ENCODE measurements around the gene NTM. TPM values are rescaled to one million over a fixed set of nuclear protein-coding genes. Genes with fewer than 3 reads are reported as not detected.

The NTM gene
- total and polyA plus RNA-seq, 2 donors from 2014 or later: 0.92 to 10.3 TPM

DNA sequence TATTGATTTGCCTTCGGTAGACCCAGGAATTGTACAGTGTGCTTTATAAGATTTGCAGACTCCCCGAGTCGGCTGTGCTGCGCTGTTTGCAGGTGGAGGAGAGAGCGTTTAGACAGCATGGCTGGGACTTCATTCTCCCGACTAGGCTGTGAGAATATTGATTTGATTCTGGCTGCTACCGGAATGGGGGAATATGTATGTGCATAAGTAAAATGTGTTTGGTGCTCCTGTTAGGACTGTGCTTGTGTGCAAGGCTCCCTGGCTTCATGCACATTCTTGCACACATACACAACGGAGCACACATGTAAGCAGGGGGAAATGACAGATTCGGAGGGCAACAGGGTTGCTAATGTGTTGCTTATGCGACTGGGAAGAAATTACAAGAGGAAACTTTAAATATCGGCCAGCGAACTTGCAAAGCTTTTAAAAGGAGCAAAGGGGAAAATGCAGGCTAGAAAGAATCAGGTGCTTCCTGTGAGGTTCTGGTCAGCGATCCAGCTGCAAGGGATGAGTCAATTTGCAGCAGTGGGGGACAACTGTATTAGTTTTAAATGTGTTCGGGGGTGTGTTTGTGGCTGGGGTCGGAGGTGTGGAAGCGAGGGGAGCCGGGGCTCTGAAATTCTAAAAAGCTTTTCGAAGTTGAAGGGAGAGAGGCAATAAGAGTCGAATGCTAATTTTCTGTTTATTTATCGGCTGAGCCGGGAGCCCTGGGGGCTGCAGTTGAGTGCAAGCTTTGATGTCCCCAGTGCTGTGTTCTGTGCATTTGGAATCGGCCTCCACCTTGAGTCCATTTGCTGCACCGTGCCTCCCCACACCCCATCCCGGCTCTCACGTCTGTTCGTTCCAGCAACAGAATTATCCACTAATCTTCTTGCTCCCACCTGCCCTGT is 731 bp downstream of the NTM start:
- Histone ChIP-seq H3K27ac (ENCODE audit: low read depth in 2 of 2, low read length in 2 of 2) (no peak overlapping the region), H3K9ac (ENCODE audit: low read length in 3 of 3) (no peak overlapping the region), H3K36me3 (ENCODE audit: control insufficient read depth in 2 of 3, insufficient read depth in 3 of 3, low read length in 3 of 3) (no peaks in the 10 kb centered on the region), H3K9me3 (ENCODE audit: control insufficient read depth in 2 of 3, insufficient read depth in 1 of 3, low read length in 3 of 3) (no peaks in the 10 kb centered on the region), H3K4me3 (ENCODE audit: low read length in 3 of 3) (peak overlapping the region in 1 of 3 donors; percentile 11), H3K4me1 (ENCODE audit: control insufficient read depth in 2 of 3, insufficient read depth in 2 of 3, low read depth in 1 of 3, low read length in 3 of 3) (no peaks in the 10 kb centered on the region), H3K27me3 (ENCODE audit: control insufficient read depth, insufficient read depth, low read length) (peaks cover 7% of the 10 kb centered on the region)
- intact Hi-C loops (cut with DNase I): no loop called here
- TF ChIP-seq, protein P1, sequence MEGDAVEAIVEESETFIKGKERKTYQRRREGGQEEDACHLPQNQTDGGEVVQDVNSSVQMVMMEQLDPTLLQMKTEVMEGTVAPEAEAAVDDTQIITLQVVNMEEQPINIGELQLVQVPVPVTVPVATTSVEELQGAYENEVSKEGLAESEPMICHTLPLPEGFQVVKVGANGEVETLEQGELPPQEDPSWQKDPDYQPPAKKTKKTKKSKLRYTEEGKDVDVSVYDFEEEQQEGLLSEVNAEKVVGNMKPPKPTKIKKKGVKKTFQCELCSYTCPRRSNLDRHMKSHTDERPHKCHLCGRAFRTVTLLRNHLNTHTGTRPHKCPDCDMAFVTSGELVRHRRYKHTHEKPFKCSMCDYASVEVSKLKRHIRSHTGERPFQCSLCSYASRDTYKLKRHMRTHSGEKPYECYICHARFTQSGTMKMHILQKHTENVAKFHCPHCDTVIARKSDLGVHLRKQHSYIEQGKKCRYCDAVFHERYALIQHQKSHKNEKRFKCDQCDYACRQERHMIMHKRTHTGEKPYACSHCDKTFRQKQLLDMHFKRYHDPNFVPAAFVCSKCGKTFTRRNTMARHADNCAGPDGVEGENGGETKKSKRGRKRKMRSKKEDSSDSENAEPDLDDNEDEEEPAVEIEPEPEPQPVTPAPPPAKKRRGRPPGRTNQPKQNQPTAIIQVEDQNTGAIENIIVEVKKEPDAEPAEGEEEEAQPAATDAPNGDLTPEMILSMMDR (IDR thresholded peaks at IDR 0.05; ENCODE audit: borderline replicate concordance, extremely low read depth, insufficient read depth): no peak
- no peak for FAIRE-seq
- DNase-seq: peak in 1 of 5 donors; percentile 8

GRCh38 chr11:131371791-131372104 is 1.3 kb downstream of the NTM start:
- Histone ChIP-seq H3K27ac (ENCODE audit: low read depth in 2 of 2, low read length in 2 of 2) (no peak overlapping the region), H3K4me3 (ENCODE audit: low read length in 3 of 3) (no peak overlapping the region), H3K9me3 (ENCODE audit: control insufficient read depth in 2 of 3, insufficient read depth in 1 of 3, low read length in 3 of 3) (no peaks in the 10 kb centered on the region), H3K4me1 (ENCODE audit: control insufficient read depth in 2 of 3, insufficient read depth in 2 of 3, low read depth in 1 of 3, low read length in 3 of 3) (no peaks in the 10 kb centered on the region), H3K27me3 (ENCODE audit: control insufficient read depth, insufficient read depth, low read length) (peaks cover 7% of the 10 kb centered on the region), H3K9ac (ENCODE audit: low read length in 3 of 3) (no peak overlapping the region), H3K36me3 (ENCODE audit: control insufficient read depth in 2 of 3, insufficient read depth in 3 of 3, low read length in 3 of 3) (no peaks in the 10 kb centered on the region)
- DNase-seq: no peak
- TF ChIP-seq, protein P1 (IDR thresholded peaks at IDR 0.05; ENCODE audit: borderline replicate concordance, extremely low read depth, insufficient read depth): no peak
- intact Hi-C loops (cut with DNase I): no loop called here
- FAIRE-seq: no peak

DNA sequence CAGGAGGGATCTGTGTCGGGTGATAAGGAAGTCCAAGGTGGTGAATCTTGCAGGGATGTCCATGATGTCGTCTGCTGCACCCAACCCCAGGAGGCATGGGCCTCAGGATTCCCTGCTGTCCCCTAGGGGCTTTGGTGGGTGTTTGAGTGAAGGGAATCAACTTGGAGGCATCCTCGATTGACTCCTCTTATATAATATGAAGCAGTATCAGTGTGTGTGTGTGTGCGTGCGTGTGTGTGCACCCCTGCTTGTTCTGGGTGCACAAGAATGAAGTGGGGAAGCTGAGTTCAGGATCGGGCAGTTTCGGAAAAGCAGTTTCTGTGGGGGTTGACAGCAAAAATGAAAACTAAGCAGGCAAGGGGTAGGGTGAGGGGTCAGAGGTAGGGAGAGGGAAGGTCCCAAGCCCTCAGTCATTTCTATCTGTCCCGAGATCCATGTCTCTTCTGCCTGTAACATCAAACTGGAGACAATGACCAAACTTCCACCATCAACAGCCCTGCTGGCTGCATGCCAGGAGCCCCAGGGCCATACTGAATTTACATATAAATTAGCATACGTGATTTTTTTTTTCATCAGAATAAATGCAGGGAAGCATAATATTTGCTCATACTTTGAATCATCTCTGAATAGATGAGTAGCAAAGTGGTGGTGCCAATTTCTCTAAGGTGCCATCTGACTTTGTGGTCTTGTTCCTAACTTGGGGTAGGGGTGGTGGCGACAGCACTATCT is 2.0 kb downstream of the NTM start:
- H3K27me3 ChIP-seq (ENCODE audit: control insufficient read depth, insufficient read depth, low read length): peaks cover 7% of the 10 kb centered on the region
- TF ChIP-seq, protein P1 (IDR thresholded peaks at IDR 0.05; ENCODE audit: borderline replicate concordance, extremely low read depth, insufficient read depth): no peak
- no peaks in the 10 kb centered on the region for H3K9me3 ChIP-seq (ENCODE audit: control insufficient read depth in 2 of 3, insufficient read depth in 1 of 3, low read length in 3 of 3)
- no peaks in the 10 kb centered on the region for H3K4me1 ChIP-seq (ENCODE audit: control insufficient read depth in 2 of 3, insufficient read depth in 2 of 3, low read depth in 1 of 3, low read length in 3 of 3)
- H3K27ac ChIP-seq (ENCODE audit: low read depth in 2 of 2, low read length in 2 of 2): no peak overlapping the region
- no peak for FAIRE-seq
- no peak for DNase-seq
- H3K9ac ChIP-seq (ENCODE audit: low read length in 3 of 3): no peak overlapping the region
- H3K4me3 ChIP-seq (ENCODE audit: low read length in 3 of 3): no peak overlapping the region
- intact Hi-C loops (cut with DNase I): no loop called here
- no peaks in the 10 kb centered on the region for H3K36me3 ChIP-seq (ENCODE audit: control insufficient read depth in 2 of 3, insufficient read depth in 3 of 3, low read length in 3 of 3)
